Lung (tissue), 12 donors: ENCODE results near the gene GRK1. TPM values are rescaled to one million over a fixed set of nuclear protein-coding genes. Genes with fewer than 3 reads are reported as not detected.

Experiments used
- ATAC-seq: fragments of 200-7000 bp; cut with Tn5 transposase; one replicate; pipeline ENCODE4 v1.9.1; 2020; ENCODE audit warnings: moderate number of reproducible peaks; ENCODE audit not compliant: insufficient read depth, low FRiP score
- DNase-seq, 3 donors: peaks; one replicate each; pipeline ENCODE4 v3.0.0-alpha.2; 2013 to 2017
- H3K27ac ChIP-seq, 2 donors: one replicate each; pipeline ENCODE4 v1.5.1; 2013; ENCODE audit warnings: mild to moderate bottlenecking in 2 of 2, moderate library complexity in 2 of 2, control low read depth in 1 of 2, inconsistent platforms in 1 of 2, low read depth in 1 of 2, low read length in 1 of 2
- H3K27me3 ChIP-seq, 3 donors: one replicate each; pipeline ENCODE4 v1.5.1; 2013; ENCODE audit warnings: low read length in 2 of 3; ENCODE audit not compliant: control insufficient read depth in 3 of 3, insufficient read depth in 3 of 3
- H3K36me3 ChIP-seq, 4 donors: one replicate each; pipeline ENCODE4 v1.5.1; 2013; ENCODE audit warnings: low read length in 4 of 4, mild to moderate bottlenecking in 1 of 4, moderate library complexity in 1 of 4; ENCODE audit not compliant: control insufficient read depth in 4 of 4, insufficient read depth in 4 of 4
- H3K4me1 ChIP-seq, 5 donors: one replicate each; pipeline ENCODE4 v1.5.1; 2013; ENCODE audit warnings: low read length in 5 of 5, mild to moderate bottlenecking in 2 of 5, moderate library complexity in 1 of 5; ENCODE audit not compliant: control insufficient read depth in 5 of 5, insufficient read depth in 5 of 5
- H3K4me3 ChIP-seq: one replicate; pipeline ENCODE4 v1.5.1; 2013; ENCODE audit warnings: mild to moderate bottlenecking, control low read depth, moderate library complexity
- H3K9ac ChIP-seq, 2 donors: one replicate each; pipeline ENCODE4 v1.5.1; 2013; ENCODE audit warnings: low read length in 2 of 2, control low read depth in 1 of 2; ENCODE audit not compliant: insufficient read depth in 1 of 2
- H3K9me3 ChIP-seq, 4 donors: one replicate each; pipeline ENCODE4 v1.5.1; 2013; ENCODE audit warnings: low read length in 3 of 4, mild to moderate bottlenecking in 1 of 4, moderate library complexity in 1 of 4; ENCODE audit not compliant: control insufficient read depth in 4 of 4, insufficient read depth in 3 of 4
- WGBS, 2 donors: extraction: QIAGEN DNeasy Blood & Tissue Kit; methylation state at CpG; one replicate each; pipeline ENCODE4 v1.1.7; 2013; 5-methylcytosine and 5-hydroxymethylcytosine counted together
- polyA plus RNA-seq, 2 donors: library from polyadenylated mRNA; stranded (reverse); fragments of 200-250 nt; gene quantifications; one replicate each; pipeline ENCODE4 v1.2.1, GENCODE V29; 2013
- total RNA-seq, 2 donors: library from RNA; depleted of rRNA in 1 of 2; stranded (reverse); fragments of >200 nt in 1 of 2; gene quantifications; one replicate each; pipeline ENCODE4 v1.2.1, GENCODE V29; 2014 to 2021
- TF ChIP-seq, protein P1 (sequence below): IDR thresholded peaks from 2 replicates; pipeline ENCODE4 v1.5.1; 2012; ENCODE audit warnings: mild to moderate bottlenecking; ENCODE audit errors: control extremely low read depth, extremely low read depth
- donor health status: control.
- donor health status: control.
- donor health status: Bipolar disorder and iron deficiency.
- donor health status: healthy.
- donor health status: DM: yes; HTN: yes; CAD: no.

Gene GRK1
- total and polyA plus RNA-seq, 4 donors: 0.03 to 3.1 TPM; not detected in 2

DNA sequence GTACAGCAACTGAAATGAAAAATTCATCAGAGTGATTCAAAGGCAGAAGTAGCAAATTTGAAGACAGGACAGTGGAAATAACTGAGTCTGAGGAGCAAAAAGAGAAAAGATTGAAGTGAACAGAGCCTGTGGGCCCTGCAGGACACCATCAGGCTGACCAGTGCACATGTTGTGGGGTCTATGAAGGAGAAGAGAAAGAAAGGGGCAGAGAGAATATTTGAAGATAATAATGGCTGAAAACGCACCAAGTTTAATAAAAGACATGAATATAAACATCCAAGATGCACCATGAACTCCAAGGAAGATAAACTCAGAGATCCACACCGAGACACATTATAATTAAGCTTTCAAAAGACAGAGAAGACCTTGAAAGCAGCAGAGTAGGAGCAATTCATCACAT lies 24.5 kb upstream of the GRK1 start:
- Histone ChIP-seq H3K9ac (no peak overlapping the region), H3K36me3 (peaks cover 10 to 35% (median 21%) of the 10 kb centered on the region in 4 donors), H3K27ac (no peak overlapping the region), H3K4me1 (peaks cover 4 to 14% (median 9%) of the 10 kb centered on the region in 5 donors), H3K9me3 (peaks cover 0 to 3% (median 0%) of the 10 kb centered on the region in 4 donors), H3K4me3 (no peak overlapping the region), H3K27me3 (no peaks in the 10 kb centered on the region)
- 98 to 100% methylated on average over 2 of the region's 2 CpGs for WGBS, 2 donors
- TF ChIP-seq, protein P1, sequence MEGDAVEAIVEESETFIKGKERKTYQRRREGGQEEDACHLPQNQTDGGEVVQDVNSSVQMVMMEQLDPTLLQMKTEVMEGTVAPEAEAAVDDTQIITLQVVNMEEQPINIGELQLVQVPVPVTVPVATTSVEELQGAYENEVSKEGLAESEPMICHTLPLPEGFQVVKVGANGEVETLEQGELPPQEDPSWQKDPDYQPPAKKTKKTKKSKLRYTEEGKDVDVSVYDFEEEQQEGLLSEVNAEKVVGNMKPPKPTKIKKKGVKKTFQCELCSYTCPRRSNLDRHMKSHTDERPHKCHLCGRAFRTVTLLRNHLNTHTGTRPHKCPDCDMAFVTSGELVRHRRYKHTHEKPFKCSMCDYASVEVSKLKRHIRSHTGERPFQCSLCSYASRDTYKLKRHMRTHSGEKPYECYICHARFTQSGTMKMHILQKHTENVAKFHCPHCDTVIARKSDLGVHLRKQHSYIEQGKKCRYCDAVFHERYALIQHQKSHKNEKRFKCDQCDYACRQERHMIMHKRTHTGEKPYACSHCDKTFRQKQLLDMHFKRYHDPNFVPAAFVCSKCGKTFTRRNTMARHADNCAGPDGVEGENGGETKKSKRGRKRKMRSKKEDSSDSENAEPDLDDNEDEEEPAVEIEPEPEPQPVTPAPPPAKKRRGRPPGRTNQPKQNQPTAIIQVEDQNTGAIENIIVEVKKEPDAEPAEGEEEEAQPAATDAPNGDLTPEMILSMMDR: no peak
- ATAC-seq: no peak
- no peak for DNase-seq

DNA sequence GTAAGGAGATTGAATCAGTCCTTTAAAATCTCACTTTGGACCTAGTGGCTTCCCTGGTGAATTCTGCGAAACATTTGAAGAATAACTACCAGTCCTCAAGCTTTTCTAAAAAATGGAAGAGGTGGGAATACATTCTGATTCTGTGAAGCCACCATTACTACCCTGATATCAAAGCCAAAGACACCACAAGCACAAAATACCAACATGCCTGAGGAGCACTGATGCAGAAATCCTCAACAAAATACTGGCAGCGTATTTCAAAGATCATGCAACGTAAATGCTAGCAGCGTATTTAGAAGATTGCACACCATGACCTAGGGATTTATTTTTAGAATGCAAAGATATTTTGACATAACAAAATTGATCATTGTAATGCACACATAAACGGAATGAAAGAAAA lies 23.4 kb upstream of the GRK1 start:
- ATAC-seq (no peak), DNase-seq (no peak)
- peaks cover 2 to 32% (median 14%) of the 10 kb centered on the region in 4 donors for H3K36me3 ChIP-seq
- H3K4me3 ChIP-seq: no peak overlapping the region
- H3K27ac ChIP-seq: no peak overlapping the region
- TF ChIP-seq, protein P1: no peak
- peaks cover 4 to 21% (median 9%) of the 10 kb centered on the region in 5 donors for H3K4me1 ChIP-seq
- no peaks in the 10 kb centered on the region for H3K27me3 ChIP-seq
- WGBS, 2 donors: 97 to 99% methylated on average over 5 of the region's 5 CpGs
- H3K9ac ChIP-seq: no peak overlapping the region
- peaks cover 0 to 3% (median 0%) of the 10 kb centered on the region in 4 donors for H3K9me3 ChIP-seq

DNA sequence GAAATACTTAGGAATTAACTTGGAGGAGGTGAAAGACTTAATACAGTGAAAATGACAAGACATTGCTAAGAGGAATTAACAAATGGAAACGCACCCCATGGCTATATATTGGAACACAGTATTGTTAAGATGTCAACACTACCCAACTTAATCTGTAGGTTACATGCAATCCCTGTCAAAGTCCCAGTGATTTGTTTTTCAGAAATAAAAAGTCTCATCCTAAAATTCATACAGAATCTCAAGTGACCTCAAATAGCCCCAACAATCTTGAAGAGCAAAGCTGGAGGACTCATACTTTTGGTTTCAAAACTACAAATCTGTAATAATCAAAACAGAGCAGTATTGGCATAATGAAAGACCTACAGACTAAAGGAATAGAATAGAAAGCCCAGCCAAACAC lies 22.2 kb upstream of the GRK1 start:
- no peak overlapping the region for H3K27ac ChIP-seq
- no peak overlapping the region for H3K9ac ChIP-seq
- peaks cover 0 to 3% (median 0%) of the 10 kb centered on the region in 4 donors for H3K9me3 ChIP-seq
- H3K27me3 ChIP-seq: no peaks in the 10 kb centered on the region
- no peak for DNase-seq
- ATAC-seq: no peak
- peaks cover 2 to 21% (median 8%) of the 10 kb centered on the region in 4 donors for H3K36me3 ChIP-seq
- peaks cover 4 to 21% (median 9%) of the 10 kb centered on the region in 5 donors for H3K4me1 ChIP-seq
- H3K4me3 ChIP-seq: no peak overlapping the region
- 92 to 100% methylated on average over 1 of the region's 1 CpG for whole genome bisulfite sequencing, 2 donors
- TF ChIP-seq, protein P1: no peak

DNA sequence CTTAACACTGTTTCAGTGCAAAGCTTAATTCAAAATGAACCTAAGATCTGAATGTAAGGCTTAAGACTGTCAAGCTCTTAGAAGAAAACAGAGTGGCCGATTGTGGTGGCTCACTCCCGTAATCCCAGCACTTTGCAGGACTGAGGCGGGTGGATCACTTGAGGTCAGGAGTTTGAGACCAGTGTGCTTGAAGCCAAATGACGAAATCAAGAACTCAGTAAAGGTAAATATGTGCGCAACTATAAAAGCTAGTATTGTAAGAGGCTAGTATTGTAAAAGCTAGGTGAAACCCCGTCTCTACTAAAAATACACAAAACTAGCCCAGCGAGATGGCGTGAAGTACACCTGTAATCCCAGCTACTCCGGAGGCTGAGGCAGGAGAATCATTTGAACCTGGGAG lies 21.7 kb upstream of the GRK1 start:
- TF ChIP-seq, protein P1: no peak
- Histone ChIP-seq H3K4me3 (no peak overlapping the region), H3K9ac (no peak overlapping the region), H3K9me3 (peaks cover 0 to 3% (median 0%) of the 10 kb centered on the region in 4 donors), H3K36me3 (peaks cover 2 to 17% (median 7%) of the 10 kb centered on the region in 4 donors), H3K27me3 (no peaks in the 10 kb centered on the region), H3K4me1 (peaks cover 4 to 27% (median 9%) of the 10 kb centered on the region in 5 donors), H3K27ac (no peak overlapping the region)
- no peak for ATAC-seq
- WGBS, 2 donors: 68 to 93% methylated on average over 9 of the region's 9 CpGs
- DNase-seq: peak in 1 of 3 donors; percentile 10
